ENCODE results near the gene FAM32A. TPM values are rescaled to one million over a fixed set of nuclear protein-coding genes. Genes with fewer than 3 reads are reported as not detected.

Gene FAM32A
- total and polyA plus RNA-seq, 2 donors (not counting 1 experiment from before 2014, with no cell fraction given), result 53.4 to 62.0 TPM

- Histone ChIP-seq H3K4me1 (ENCODE audit: control insufficient read depth in 2 of 2, insufficient read depth in 2 of 2, low read length in 2 of 2) (peaks cover 20 to 35% of the 10 kb centered on the region in 2 donors), H3K27ac (ENCODE audit: low read length in 2 of 2) (no peak overlapping the region), H3K9ac (ENCODE audit: low read length) (no peak overlapping the region), H3K4me2 (replicated peaks; ENCODE audit: low read depth, low read length, poor library complexity, severe bottlenecking) (no peak overlapping the region), H4K20me1 (ENCODE audit: control insufficient read depth, insufficient read depth, low read length, poor library complexity, severe bottlenecking) (peaks cover 45% of the 10 kb centered on the region), H2AFZ (ENCODE audit: insufficient read depth, low read depth, low read length, poor library complexity, severe bottlenecking) (no peak overlapping the region), H3K4me3 (ENCODE audit: control extremely low read depth in 1 of 5, extremely low read depth in 1 of 5, insufficient read depth in 1 of 5, low read depth in 2 of 5, low read length in 4 of 5) (no peak overlapping the region), H3K9me3 (ENCODE audit: control extremely low read depth in 1 of 3, control insufficient read depth in 2 of 3, insufficient read depth in 1 of 3, low read length in 2 of 3) (peaks cover 0 to 6% (median 0%) of the 10 kb centered on the region in 3 donors), H3K36me3 (replicated peaks in 1 of 2; ENCODE audit: control extremely low read depth in 1 of 2, control insufficient read depth in 1 of 2, extremely low read depth in 1 of 2, insufficient read depth in 2 of 2, low read length in 1 of 2) (peaks cover 0 to 54% of the 10 kb centered on the region in 2 experiments), H3K79me2 (ENCODE audit: control insufficient read depth, insufficient read depth, low read length) (peaks cover 5% of the 10 kb centered on the region), H3K27me3 (replicated peaks in 1 of 4; ENCODE audit: control extremely low read depth in 1 of 4, control insufficient read depth in 3 of 4, insufficient read depth in 4 of 4, low read length in 3 of 4) (no peaks in the 10 kb centered on the region)
- intact Hi-C loops (cut with micrococcal nuclease), result no loop called here
- POLR2A ChIA-PET, result interaction anchor here (0.6 to 1.7 kb wide), 4 partner anchors 8 to 17 kb away, joined by 3 to 9 read pairs (median 4); no protein-coding TSS in a partner anchor
- DNase-seq (no peak), ATAC-seq (ENCODE audit: low read depth) (no peak)
- H3K9me3 Mint-ChIP-seq (ENCODE audit: insufficient read depth), result no peaks in the 10 kb centered on the region
- peaks cover 35% of the 10 kb centered on the region for H3K4me1 Mint-ChIP-seq
- CTCF ChIA-PET, result interaction anchor here (0.7 to 1.9 kb wide), 2 partner anchors 21 to 39 kb away, joined by 3 to 5 read pairs; no protein-coding TSS in a partner anchor
- no peak overlapping the region for H3K4me3 Mint-ChIP-seq
- 98% methylated on average over 6 of the region's 10 CpGs for WGBS (ENCODE audit: insufficient coverage)
- H3K27ac Mint-ChIP-seq, result peak overlapping the region; percentile 76
- TF ChIP-seq, protein P1, sequence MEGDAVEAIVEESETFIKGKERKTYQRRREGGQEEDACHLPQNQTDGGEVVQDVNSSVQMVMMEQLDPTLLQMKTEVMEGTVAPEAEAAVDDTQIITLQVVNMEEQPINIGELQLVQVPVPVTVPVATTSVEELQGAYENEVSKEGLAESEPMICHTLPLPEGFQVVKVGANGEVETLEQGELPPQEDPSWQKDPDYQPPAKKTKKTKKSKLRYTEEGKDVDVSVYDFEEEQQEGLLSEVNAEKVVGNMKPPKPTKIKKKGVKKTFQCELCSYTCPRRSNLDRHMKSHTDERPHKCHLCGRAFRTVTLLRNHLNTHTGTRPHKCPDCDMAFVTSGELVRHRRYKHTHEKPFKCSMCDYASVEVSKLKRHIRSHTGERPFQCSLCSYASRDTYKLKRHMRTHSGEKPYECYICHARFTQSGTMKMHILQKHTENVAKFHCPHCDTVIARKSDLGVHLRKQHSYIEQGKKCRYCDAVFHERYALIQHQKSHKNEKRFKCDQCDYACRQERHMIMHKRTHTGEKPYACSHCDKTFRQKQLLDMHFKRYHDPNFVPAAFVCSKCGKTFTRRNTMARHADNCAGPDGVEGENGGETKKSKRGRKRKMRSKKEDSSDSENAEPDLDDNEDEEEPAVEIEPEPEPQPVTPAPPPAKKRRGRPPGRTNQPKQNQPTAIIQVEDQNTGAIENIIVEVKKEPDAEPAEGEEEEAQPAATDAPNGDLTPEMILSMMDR (IDR thresholded peaks at IDR 0.05), result no peak
- TF ChIP-seq EZH2 (IDR thresholded peaks at IDR 0.05; ENCODE audit: borderline replicate concordance, insufficient read depth, low read depth, low read length, poor library complexity, severe bottlenecking), result no peak
- no peaks in the 10 kb centered on the region for H3K27me3 Mint-ChIP-seq
These were observed 27.6 kb upstream of the FAM32A start for GRCh38 chr19:16157601-16158000.

DNA sequence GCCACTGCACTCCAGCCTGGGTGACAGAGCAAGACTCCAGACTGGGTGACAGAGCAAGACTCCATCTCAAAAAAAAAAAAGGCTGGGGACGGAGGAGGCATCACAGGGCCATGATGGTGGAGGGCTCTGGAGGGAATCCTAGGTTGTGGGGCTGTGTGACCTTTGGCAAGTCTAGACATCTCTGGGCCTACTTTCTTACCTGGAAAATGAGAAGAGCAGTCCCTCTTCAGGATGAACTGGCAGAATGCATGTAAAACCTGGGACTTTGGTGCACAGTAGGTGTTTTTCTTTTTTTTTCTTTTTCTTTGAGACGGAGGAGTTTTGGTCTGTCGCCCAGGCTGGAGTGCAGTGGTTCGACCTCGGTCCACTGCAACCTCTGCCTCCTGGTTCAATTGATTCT is 25.6 kb upstream of the FAM32A start:
- Mint-ChIP-seq H3K4me3 (no peak overlapping the region), H3K27ac (no peak overlapping the region), H3K9me3 (ENCODE audit: insufficient read depth) (no peaks in the 10 kb centered on the region), H3K4me1 (peaks cover 18% of the 10 kb centered on the region), H3K27me3 (no peaks in the 10 kb centered on the region)
- H3K36me3 ChIP-seq (replicated peaks in 1 of 2; ENCODE audit: control extremely low read depth in 1 of 2, control insufficient read depth in 1 of 2, extremely low read depth in 1 of 2, insufficient read depth in 2 of 2, low read length in 1 of 2), result peaks cover 0 to 33% of the 10 kb centered on the region in 2 experiments
- no peaks in the 10 kb centered on the region for H3K27me3 ChIP-seq (replicated peaks in 1 of 4; ENCODE audit: control extremely low read depth in 1 of 4, control insufficient read depth in 3 of 4, insufficient read depth in 4 of 4, low read length in 3 of 4)
- H2AFZ ChIP-seq (ENCODE audit: insufficient read depth, low read depth, low read length, poor library complexity, severe bottlenecking), result no peak overlapping the region
- ChIA-PET POLR2A (interaction anchor here (0.5 to 1.7 kb wide), 6 partner anchors 10 to 42 kb away, joined by 3 to 14 read pairs (median 6); partner anchors contain the start of gene HSH2D), CTCF (no interaction called here)
- intact Hi-C loops (cut with micrococcal nuclease), result no loop called here
- ATAC-seq (ENCODE audit: low read depth), result no peak
- TF ChIP-seq EZH2 (IDR thresholded peaks at IDR 0.05; ENCODE audit: borderline replicate concordance, insufficient read depth, low read depth, low read length, poor library complexity, severe bottlenecking), result no peak
- TF ChIP-seq, protein P1 (IDR thresholded peaks at IDR 0.05), result no peak
- peaks cover 14% of the 10 kb centered on the region in 2 donors for H3K4me1 ChIP-seq (ENCODE audit: control insufficient read depth in 2 of 2, insufficient read depth in 2 of 2, low read length in 2 of 2)
- 100% methylated on average over 2 of the region's 5 CpGs for WGBS (ENCODE audit: insufficient coverage)
- no peaks in the 10 kb centered on the region for H3K79me2 ChIP-seq (ENCODE audit: control insufficient read depth, insufficient read depth, low read length)
- H4K20me1 ChIP-seq (ENCODE audit: control insufficient read depth, insufficient read depth, low read length, poor library complexity, severe bottlenecking), result peaks cover 25% of the 10 kb centered on the region
- no peak overlapping the region for H3K9ac ChIP-seq (ENCODE audit: low read length)
- H3K27ac ChIP-seq (ENCODE audit: low read length in 2 of 2), result no peak overlapping the region
- H3K4me2 ChIP-seq (replicated peaks; ENCODE audit: low read depth, low read length, poor library complexity, severe bottlenecking), result no peak overlapping the region
- no peak overlapping the region for H3K4me3 ChIP-seq (ENCODE audit: control extremely low read depth in 1 of 5, extremely low read depth in 1 of 5, insufficient read depth in 1 of 5, low read depth in 2 of 5, low read length in 4 of 5)
- no peak for DNase-seq
- H3K9me3 ChIP-seq (ENCODE audit: control extremely low read depth in 1 of 3, control insufficient read depth in 2 of 3, insufficient read depth in 1 of 3, low read length in 2 of 3), result no peaks in the 10 kb centered on the region
